GM15510 (cell line): ENCODE measurements around the gene CBX6.

Source experiments
- POLR2A ChIP-seq: IDR thresholded peaks from 3 replicates; pipeline ENCODE4 v1.6.1; 2011; ENCODE audit warnings: borderline replicate concordance; ENCODE audit not compliant: insufficient read length; ENCODE audit errors: extremely low read depth

Gene CBX6

GRCh38 chr22:38879961-38880360 is 7.9 kb upstream of the CBX6 start:
- no peak for TF ChIP-seq POLR2A

- no peak for TF ChIP-seq POLR2A
Measured at GRCh38 chr22:38879108-38879729, 7.2 kb upstream of the CBX6 start.

GRCh38 chr22:38878001-38878400 is 6.0 kb upstream of the CBX6 start:
- no peak for TF ChIP-seq POLR2A

- TF ChIP-seq POLR2A: no peak
Measured at GRCh38 chr22:38874529-38875222, 2.7 kb upstream of the CBX6 start.

GRCh38 chr22:38873469-38874411 is 1.7 kb upstream of the CBX6 start:
- TF ChIP-seq POLR2A: no peak

- TF ChIP-seq POLR2A: no peak
Measured at GRCh38 chr22:38872831-38873248, 824 bp upstream of the CBX6 start.

GRCh38 chr22:38871360-38872171 is 450 bp downstream of the CBX6 start:
- no peak for TF ChIP-seq POLR2A

GRCh38 chr22:38870791-38871359 is 1.1 kb downstream of the CBX6 start:
- no peak for TF ChIP-seq POLR2A

GRCh38 chr22:38870312-38870741 is 1.7 kb downstream of the CBX6 start:
- TF ChIP-seq POLR2A: no peak

- TF ChIP-seq POLR2A: no peak
Measured at GRCh38 chr22:38869663-38870062, 2.4 kb downstream of the CBX6 start.

GRCh38 chr22:38868886-38869381 is 3.1 kb downstream of the CBX6 start:
- no peak for TF ChIP-seq POLR2A

GRCh38 chr22:38868286-38868721 is 3.7 kb downstream of the CBX6 start:
- no peak for TF ChIP-seq POLR2A

- peak; percentile 4 for TF ChIP-seq POLR2A
Measured at GRCh38 chr22:38867471-38868285, 4.3 kb downstream of the CBX6 start.

GRCh38 chr22:38867124-38867455 is 4.9 kb downstream of the CBX6 start:
- no peak for TF ChIP-seq POLR2A
